ENCODE results near the gene HMGB1. TPM values are rescaled to one million over a fixed set of nuclear protein-coding genes. Genes with fewer than 3 reads are reported as not detected.
"Not testable (repeated sequence)": the region's sequence is repeated elsewhere in the genome, so short reads cannot be mapped to it uniquely, and the experiment has no call there.

The HMGB1 gene
- total RNA-seq, 2 donors from 2014 or later = 277 to 445 TPM

- H3K9ac ChIP-seq (ENCODE audit: low read depth in 2 of 2, low read length in 2 of 2) = peak overlapping the region; percentile 79 to 98
- peak overlapping the region; percentile 99 for H3K27ac ChIP-seq
- no peaks in the 10 kb centered on the region for H3K27me3 ChIP-seq
- intact Hi-C loops (cut with DNase I) = loop anchor here (10.0 kb wide), 1 partner anchor 150 kb away; the partner anchor contains the start of gene USPL1
- no peak for TF ChIP-seq CTCF (IDR thresholded peaks at IDR 0.05)
- peaks cover 4% of the 10 kb centered on the region for H3K36me3 ChIP-seq
- peaks cover 4% of the 10 kb centered on the region for H3K4me1 ChIP-seq
- H3K9me3 ChIP-seq = no peaks in the 10 kb centered on the region
- no peak for DNase-seq
- peak overlapping the region; percentile 86 for H3K4me3 ChIP-seq
Observed at GRCh38 chr13:30465343-30465592, 468 bp downstream of the HMGB1 start.

GRCh38 chr13:30464496-30465342 is 1.0 kb downstream of the HMGB1 start:
- peak overlapping the region; percentile 53 for H3K4me3 ChIP-seq
- H3K4me1 ChIP-seq = peaks cover 4% of the 10 kb centered on the region
- intact Hi-C loops (cut with DNase I) = loop anchor here (10.0 kb wide), 1 partner anchor 150 kb away; the partner anchor contains the start of gene USPL1
- DNase-seq = peak; percentile 77
- H3K27ac ChIP-seq = peak overlapping the region; percentile 92
- TF ChIP-seq CTCF (IDR thresholded peaks at IDR 0.05) = no peak
- H3K9ac ChIP-seq (ENCODE audit: low read depth in 2 of 2, low read length in 2 of 2) = peak overlapping the region; percentile 90
- no peaks in the 10 kb centered on the region for H3K27me3 ChIP-seq
- H3K36me3 ChIP-seq = peaks cover 4% of the 10 kb centered on the region
- H3K9me3 ChIP-seq = no peaks in the 10 kb centered on the region

GRCh38 chr13:30463787-30464495 is 1.8 kb downstream of the HMGB1 start:
- H3K36me3 ChIP-seq = peaks cover 4% of the 10 kb centered on the region
- H3K9ac ChIP-seq (ENCODE audit: low read depth in 2 of 2, low read length in 2 of 2) = peak overlapping the region; percentile 90
- peak overlapping the region; percentile 92 for H3K27ac ChIP-seq
- peak; percentile 60 for DNase-seq
- H3K4me3 ChIP-seq = peak overlapping the region; percentile 53
- H3K9me3 ChIP-seq = no peaks in the 10 kb centered on the region
- H3K27me3 ChIP-seq = no peaks in the 10 kb centered on the region
- peaks cover 4% of the 10 kb centered on the region for H3K4me1 ChIP-seq
- intact Hi-C loops (cut with DNase I) = loop anchor here (10.0 kb wide), 1 partner anchor 151 kb away; the partner anchor contains the start of gene USPL1
- no peak for TF ChIP-seq CTCF (IDR thresholded peaks at IDR 0.05)

- DNase-seq; H3K27ac ChIP-seq; H3K4me3 ChIP-seq; H3K4me1 ChIP-seq; H3K9me3 ChIP-seq; H3K9ac ChIP-seq (ENCODE audit: low read depth in 2 of 2, low read length in 2 of 2); H3K27me3 ChIP-seq; H3K36me3 ChIP-seq: not testable (repeated sequence)
- TF ChIP-seq CTCF (IDR thresholded peaks at IDR 0.05) = peak; percentile 32
- intact Hi-C loops (cut with DNase I) = loop anchor here (10.0 kb wide), 1 partner anchor 153 kb away; the partner anchor contains the start of gene USPL1
Observed at GRCh38 chr13:30461279-30462066, 4.3 kb downstream of the HMGB1 start.

- Histone ChIP-seq H3K9me3 (no peaks in the 10 kb centered on the region), H3K27ac (no peak overlapping the region), H3K9ac (ENCODE audit: low read depth in 2 of 2, low read length in 2 of 2) (no peak overlapping the region), H3K4me1 (peaks cover 4% of the 10 kb centered on the region), H3K36me3 (peaks cover 4% of the 10 kb centered on the region), H3K4me3 (no peak overlapping the region), H3K27me3 (no peaks in the 10 kb centered on the region)
- TF ChIP-seq CTCF (IDR thresholded peaks at IDR 0.05) = no peak
- intact Hi-C loops (cut with DNase I) = loop anchor here (10.0 kb wide), 1 partner anchor 323 kb away; no protein-coding TSS in a partner anchor
- DNase-seq = no peak
Observed at GRCh38 chr13:30457306-30457891, 8.3 kb downstream of the HMGB1 start.

Measured in colonic mucosa (tissue), 4 donors.